GM18951 (cell line): ENCODE measurements around the gene PLAC1.

Experiments
- POLR2A ChIP-seq: IDR thresholded peaks from 4 replicates; pipeline ENCODE4 v1.6.1; 2011; ENCODE audit warnings: mild to moderate bottlenecking; ENCODE audit not compliant: insufficient read length, insufficient read depth; ENCODE audit errors: extremely low read depth
- in situ Hi-C: fragments of 300-500 bp; cut with MboI; formaldehyde crosslinking; loops from one replicate; pipeline ENCODE4 v1.12.0; 2022; ENCODE audit warnings: low sequenced_read_pairs, mixed read lengths, inconsistent platforms; ENCODE audit not compliant: unreplicated experiment

The PLAC1 gene

DNA sequence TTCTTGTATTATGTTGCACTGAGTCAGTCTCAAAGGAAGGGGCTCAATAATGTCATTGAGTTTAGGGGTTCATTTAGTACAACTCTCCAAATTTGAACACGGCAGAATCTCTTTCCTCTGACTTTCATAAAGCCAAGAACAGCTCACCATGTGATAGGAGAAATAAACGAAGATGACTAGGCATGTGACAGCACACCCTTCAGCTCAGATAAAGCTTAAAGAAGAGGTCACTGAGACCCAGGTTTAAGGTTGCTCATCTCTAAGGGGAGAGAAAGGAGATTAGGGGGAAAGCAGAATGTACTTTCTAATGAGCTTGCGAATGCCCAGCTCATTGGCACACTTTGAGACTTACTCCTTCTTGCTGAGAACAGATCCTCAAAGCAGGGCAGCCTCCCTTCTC is 89.0 kb downstream of the PLAC1 start:
- in situ Hi-C loops, result no loop called here
- TF ChIP-seq POLR2A, result no peak

DNA sequence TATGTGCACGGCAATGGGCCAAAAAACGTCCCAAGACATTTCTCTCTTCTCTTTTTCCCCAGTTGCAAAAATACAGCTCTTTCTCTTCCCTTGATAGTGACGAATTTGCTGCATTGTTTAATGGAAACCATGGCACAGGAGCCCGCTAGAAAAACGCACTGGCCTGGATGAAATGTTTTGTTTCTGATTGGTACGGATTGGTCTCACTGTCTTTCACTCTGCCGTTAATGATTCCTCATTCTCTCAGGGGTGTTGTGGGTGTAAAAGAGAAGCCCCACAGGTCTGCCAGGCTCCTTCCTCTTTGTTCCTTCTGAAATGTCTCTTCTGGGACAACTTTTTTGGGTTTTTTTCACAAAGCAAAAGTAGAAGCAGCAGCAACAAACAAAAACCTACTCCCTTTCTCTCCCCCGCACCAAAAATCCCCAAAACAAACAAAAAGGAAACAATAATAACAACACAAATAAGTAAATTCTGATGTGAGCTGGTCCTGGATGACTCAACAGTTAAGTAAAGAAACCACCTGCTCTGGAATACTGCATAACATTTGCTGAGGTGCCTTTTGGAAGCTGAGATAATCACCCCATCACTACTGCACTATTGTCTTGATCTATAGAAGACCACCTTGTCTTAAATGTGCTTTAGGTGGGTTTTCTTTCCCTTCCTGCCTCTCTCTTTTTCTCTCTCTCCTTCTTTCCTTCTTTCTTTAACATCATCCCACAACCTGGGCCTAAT is 89.8 kb downstream of the PLAC1 start:
- in situ Hi-C loops, result no loop called here
- TF ChIP-seq POLR2A, result no peak

DNA sequence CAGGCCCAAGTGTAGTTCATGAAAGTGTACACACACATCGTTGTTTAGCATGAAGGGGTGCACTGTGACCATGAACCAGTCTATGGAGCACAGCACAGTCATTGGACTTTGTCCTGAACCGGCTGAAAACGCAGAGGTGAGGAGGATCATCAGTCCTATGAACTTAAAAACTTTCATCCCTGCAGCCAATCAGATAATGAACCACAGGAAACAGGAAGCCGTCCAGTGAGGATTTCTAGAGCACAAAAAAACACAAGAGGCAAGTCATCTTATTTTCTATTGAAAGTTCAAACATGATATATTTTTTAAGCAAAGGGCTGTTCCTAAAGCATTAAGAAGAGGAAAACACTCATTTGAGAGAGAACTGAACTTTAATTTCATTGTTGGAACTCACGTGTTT is 91.8 kb downstream of the PLAC1 start:
- TF ChIP-seq POLR2A, result no peak
- in situ Hi-C loops, result no loop called here

DNA sequence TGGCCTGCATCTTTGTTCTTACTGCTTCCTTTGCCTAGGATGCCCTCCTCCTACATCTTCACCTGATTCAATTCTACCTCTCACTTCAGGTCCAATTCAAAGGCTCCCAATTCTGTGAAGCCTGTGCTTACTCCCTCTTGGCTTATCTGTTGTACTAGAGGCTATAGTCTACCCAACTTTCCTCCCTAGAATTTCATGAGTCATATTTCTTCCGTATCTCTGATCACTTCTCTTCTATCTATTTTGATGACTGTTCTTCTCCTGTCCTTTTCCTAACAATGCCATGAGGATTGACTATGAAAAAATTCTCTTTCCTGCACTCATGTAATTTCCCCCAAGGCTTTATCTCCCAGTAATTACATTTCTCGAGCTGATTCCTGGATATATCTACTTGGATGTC is 96.3 kb downstream of the PLAC1 start:
- in situ Hi-C loops, result no loop called here
- no peak for TF ChIP-seq POLR2A

DNA sequence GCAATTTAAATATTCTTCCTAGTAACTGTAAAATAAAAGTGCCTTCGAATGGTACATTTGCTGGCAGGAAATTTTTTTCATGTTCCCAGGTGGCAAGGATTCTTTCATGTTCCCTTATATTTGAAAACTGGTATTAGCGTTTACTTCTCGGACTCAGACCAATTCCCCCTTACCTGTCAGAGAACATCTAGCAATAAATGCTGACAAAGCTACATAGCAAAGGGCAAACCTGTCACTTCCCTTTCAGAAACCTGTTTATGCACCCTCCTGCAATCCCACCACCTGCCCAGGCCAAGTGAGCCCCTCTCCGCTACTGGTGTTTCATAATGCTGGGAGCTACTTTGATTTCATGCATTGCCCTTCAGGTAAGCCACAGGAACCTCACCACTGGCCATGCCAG is 100.1 kb downstream of the PLAC1 start:
- TF ChIP-seq POLR2A, result no peak
- in situ Hi-C loops, result no loop called here

DNA sequence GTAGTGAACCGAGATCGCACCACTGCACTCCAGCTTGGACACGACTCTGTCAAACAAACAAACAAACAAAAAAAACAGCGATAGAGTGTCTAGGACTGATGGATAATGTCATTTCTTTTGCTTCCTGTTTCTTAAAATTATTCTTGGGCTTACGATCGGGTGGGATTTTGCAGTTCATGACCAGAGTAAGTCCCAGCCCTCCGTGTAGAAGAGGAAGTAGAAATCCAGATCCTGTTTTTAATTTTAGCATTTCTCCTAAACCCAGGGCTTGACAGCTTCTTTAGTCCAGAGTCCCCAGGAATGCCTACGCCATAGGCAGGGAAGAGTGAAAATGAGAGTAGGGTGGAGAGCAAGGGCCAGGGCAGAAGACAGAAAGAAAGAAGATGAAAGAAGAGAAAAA is 104.0 kb downstream of the PLAC1 start:
- in situ Hi-C loops, result no loop called here
- no peak for TF ChIP-seq POLR2A

DNA sequence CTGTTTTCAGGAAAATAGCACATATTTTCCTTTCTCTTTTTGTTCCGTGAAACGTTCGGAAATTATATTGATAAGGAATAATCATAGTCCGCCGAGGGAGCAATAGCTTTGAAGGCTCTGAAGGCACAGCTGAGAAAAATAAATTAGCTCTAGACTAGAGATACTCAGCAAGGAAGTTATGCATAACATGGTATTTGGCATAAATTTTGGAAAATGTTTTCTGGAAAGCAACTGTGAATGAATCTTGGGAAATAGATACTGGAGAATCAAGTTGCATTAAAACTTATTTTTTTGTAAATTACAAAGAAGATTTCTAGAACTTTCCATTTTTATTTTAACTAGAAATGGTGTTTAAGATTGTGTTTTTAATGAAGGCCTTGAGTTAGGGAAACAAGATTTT is 105.9 kb downstream of the PLAC1 start:
- no peak for TF ChIP-seq POLR2A
- in situ Hi-C loops, result no loop called here

DNA sequence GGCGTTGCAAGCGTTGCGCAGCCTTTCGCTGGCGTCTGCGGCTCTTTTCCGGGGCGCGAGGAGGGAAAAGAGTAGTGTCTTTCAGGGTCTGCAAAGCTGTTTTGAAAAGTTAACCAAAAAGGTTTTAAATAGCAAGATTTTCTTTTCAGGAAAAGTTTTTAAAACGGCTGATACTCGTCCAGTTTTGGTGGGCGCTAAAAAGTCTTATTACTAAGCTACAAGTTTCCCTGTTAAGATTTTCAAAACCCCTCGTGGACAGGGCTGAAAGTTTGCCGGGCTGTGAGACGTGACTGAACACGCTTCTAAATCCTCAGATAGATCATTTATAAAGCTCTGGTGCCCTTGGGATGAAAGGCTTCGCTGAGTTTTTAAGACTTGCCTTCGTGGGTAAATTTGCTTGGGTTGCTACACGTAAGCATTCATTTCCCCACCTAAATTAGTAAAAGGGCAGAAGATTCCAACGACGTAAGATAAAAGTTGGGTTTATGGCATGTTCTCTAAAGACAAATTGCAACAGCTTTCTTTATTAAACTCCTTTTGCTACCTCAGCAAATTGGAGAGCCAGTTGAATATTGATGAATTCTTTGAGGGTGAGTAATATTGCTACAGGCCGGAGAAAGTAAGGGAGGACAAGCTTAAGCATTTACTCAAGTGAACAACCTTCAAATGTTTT is 106.8 kb downstream of the PLAC1 start:
- in situ Hi-C loops, result no loop called here
- TF ChIP-seq POLR2A, result no peak

DNA sequence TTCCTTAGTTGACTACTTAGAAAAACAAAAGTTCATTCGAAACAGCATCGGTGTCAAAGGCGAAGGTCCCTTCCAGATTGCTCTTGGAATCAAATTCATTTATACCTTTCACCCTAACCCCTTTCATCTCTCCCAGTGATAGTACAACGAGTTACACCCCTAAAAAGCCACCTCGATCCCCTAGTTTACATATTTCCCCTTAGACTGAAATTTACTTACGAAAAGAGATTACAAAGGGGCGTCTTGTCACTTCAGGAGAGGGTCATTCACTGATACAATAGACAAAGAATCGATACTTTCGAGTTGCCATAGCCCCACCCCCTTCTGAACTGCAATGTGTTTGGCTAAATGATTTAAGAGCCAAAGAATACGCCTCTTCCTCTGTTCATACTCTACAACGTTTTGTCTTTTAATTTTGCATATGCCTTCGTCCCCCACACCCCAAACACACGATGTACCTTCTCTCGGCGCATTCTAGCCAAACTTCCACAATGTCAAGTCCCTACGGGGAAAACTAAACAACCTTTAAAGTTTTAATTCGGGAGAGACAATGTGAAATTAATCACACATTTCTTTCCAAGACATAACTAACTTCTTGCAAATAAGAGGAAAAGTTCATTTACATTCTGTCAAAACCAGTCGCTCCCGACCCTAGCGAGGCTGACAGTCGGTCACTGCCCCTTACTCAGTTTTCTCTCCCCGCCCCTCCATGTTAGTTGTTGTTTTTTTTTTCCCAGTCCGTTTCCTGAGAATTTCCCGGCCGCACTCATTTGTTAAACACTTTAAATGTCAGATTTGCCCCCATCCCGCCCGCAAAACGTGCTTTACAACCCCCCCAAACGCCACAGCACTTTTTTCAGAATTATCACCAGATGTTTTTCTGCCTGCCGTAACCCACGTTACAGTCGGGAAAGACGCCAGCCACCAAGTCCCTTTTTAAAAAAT is 109.7 kb downstream of the PLAC1 start:
- peak; percentile 39 for TF ChIP-seq POLR2A
- in situ Hi-C loops, result no loop called here

DNA sequence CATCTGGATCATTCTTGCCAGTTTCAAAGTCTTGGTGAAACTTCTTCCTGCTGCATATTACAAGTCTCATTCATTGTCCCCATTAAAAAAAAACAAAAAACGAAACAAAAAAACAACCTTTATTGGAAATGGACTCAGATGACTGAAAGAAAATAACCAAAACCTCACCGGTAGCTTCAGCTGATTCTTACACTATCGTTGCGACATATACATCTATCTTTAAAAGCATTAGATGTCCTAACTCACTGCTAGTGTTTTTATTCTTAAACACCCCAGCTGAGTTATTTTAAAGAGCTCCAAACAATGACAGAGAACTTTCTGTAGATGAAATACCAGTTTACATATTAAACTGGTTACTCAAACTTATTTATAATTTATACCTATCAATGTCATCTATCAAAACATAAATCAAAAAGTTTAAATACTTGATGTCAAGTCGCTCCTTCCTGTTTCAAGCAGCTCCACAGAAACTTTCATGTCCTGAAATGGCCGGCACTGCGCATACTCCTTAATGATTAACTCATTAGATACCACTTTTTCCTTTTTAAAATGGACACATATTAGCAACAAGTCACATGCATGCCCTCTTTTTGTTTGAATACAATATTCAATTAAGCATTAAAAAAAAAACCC is 111.1 kb downstream of the PLAC1 start:
- in situ Hi-C loops, result no loop called here
- no peak for TF ChIP-seq POLR2A

DNA sequence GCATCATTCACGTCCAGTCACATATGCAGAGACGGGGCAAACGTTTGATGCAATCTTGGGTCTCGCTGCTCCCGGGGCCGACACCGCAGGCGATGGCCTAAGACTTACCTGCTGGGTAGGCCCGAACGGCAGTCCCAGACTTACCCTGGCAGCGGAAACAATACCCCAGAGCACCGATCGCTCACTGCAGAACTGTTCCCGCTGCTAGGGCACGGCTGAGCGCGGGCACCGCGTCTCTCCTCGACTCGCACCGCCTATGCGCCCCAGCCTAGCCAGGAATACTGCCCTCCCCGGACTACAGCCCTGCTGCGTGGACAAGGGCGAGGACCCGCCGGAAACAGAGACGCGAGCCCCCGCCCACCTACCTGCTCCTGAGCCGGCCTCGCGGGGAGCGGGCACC is 112.1 kb downstream of the PLAC1 start:
- TF ChIP-seq POLR2A, result no peak
- in situ Hi-C loops, result no loop called here

DNA sequence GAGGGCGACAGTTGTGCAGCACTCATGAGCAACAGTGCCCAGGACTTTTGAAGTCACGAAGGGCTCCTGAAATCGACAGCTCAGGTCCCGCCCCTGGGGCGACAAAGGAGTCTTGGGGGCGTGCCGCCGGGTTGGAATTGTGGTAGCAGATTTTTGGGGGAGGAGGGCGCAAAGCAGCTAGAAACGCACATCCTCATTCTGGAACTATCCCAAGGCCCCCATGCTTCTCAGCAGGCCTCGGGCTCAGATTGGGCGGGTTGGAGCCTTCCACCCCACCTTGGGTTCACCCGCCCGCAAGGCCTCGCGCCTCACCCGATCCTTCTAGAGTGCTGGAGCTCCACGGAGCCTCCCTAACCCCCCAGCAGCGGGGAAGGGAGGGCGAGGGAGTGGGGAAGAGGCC is 112.8 kb downstream of the PLAC1 start:
- TF ChIP-seq POLR2A, result no peak
- in situ Hi-C loops, result no loop called here
